ENCODE measurements around the gene LRIT3.

Gene LRIT3

GRCh38 chr4:109913596-109914241 lies 65.8 kb downstream of the LRIT3 start:
- no peak overlapping the region for H3K4me3 Mint-ChIP-seq
- no peaks in the 10 kb centered on the region for H3K9me3 Mint-ChIP-seq
- H3K27ac Mint-ChIP-seq, result no peak overlapping the region
- DNase-seq (ENCODE audit: low spot score in 2 of 2) (no peak), ATAC-seq (no peak)
- no peaks in the 10 kb centered on the region for H3K36me3 Mint-ChIP-seq
- peaks cover 5% of the 10 kb centered on the region for H3K4me1 Mint-ChIP-seq

GRCh38 chr4:109914322-109914721 lies 66.4 kb downstream of the LRIT3 start:
- peaks cover 5% of the 10 kb centered on the region for H3K4me1 Mint-ChIP-seq
- no peak overlapping the region for H3K27ac Mint-ChIP-seq
- ATAC-seq (no peak), DNase-seq (ENCODE audit: low spot score in 2 of 2) (no peak)
- no peaks in the 10 kb centered on the region for H3K9me3 Mint-ChIP-seq
- H3K4me3 Mint-ChIP-seq, result no peak overlapping the region
- H3K36me3 Mint-ChIP-seq, result no peaks in the 10 kb centered on the region

- Mint-ChIP-seq H3K9me3 (no peaks in the 10 kb centered on the region), H3K4me3 (no peak overlapping the region), H3K27ac (no peak overlapping the region), H3K4me1 (peaks cover 5% of the 10 kb centered on the region), H3K36me3 (no peaks in the 10 kb centered on the region)
- ATAC-seq, result no peak
- DNase-seq (ENCODE audit: low spot score in 2 of 2), result no peak
Measured at GRCh38 chr4:109915385-109916026, 67.6 kb downstream of the LRIT3 start.

GRCh38 chr4:109916027-109916409 lies 68.1 kb downstream of the LRIT3 start:
- DNase-seq (ENCODE audit: low spot score in 2 of 2), result no peak
- no peak overlapping the region for H3K27ac Mint-ChIP-seq
- H3K4me3 Mint-ChIP-seq, result no peak overlapping the region
- ATAC-seq, result peak; percentile 68
- H3K4me1 Mint-ChIP-seq, result peaks cover 5% of the 10 kb centered on the region
- no peaks in the 10 kb centered on the region for H3K9me3 Mint-ChIP-seq
- no peaks in the 10 kb centered on the region for H3K36me3 Mint-ChIP-seq

- no peak overlapping the region for H3K4me3 Mint-ChIP-seq
- H3K4me1 Mint-ChIP-seq, result no peaks in the 10 kb centered on the region
- ATAC-seq, result no peak
- no peak overlapping the region for H3K27ac Mint-ChIP-seq
- no peaks in the 10 kb centered on the region for H3K9me3 Mint-ChIP-seq
- no peaks in the 10 kb centered on the region for H3K36me3 Mint-ChIP-seq
- DNase-seq (ENCODE audit: low spot score in 2 of 2), result no peak
Measured at GRCh38 chr4:109921384-109921808, 73.5 kb downstream of the LRIT3 start.
